ENCODE measurements around the gene SMPD2.

Gene SMPD2

GRCh38 chr6:109447087-109447486 lies 6.6 kb downstream of the SMPD2 start:
- no peak for DNase-seq (ENCODE audit: low read depth)

GRCh38 chr6:109447878-109448555 lies 7.5 kb downstream of the SMPD2 start:
- no peak for DNase-seq (ENCODE audit: low read depth)

GRCh38 chr6:109448615-109449014 lies 8.1 kb downstream of the SMPD2 start:
- no peak for DNase-seq (ENCODE audit: low read depth)

GRCh38 chr6:109449064-109449794 lies 8.7 kb downstream of the SMPD2 start:
- DNase-seq (ENCODE audit: low read depth) = no peak

GRCh38 chr6:109449795-109450673 lies 9.5 kb downstream of the SMPD2 start:
- DNase-seq (ENCODE audit: low read depth) = no peak

- DNase-seq (ENCODE audit: low read depth) = no peak
Measured at GRCh38 chr6:109450801-109451200, 10.3 kb downstream of the SMPD2 start.

GRCh38 chr6:109451376-109451775 lies 10.9 kb downstream of the SMPD2 start:
- no peak for DNase-seq (ENCODE audit: low read depth)

GRCh38 chr6:109452181-109452580 lies 11.7 kb downstream of the SMPD2 start:
- DNase-seq (ENCODE audit: low read depth) = no peak

GRCh38 chr6:109453156-109453555 lies 12.6 kb downstream of the SMPD2 start:
- no peak for DNase-seq (ENCODE audit: low read depth)

- DNase-seq (ENCODE audit: low read depth) = no peak
Measured at GRCh38 chr6:109453594-109454495, 13.3 kb downstream of the SMPD2 start.

- DNase-seq (ENCODE audit: low read depth) = peak; percentile 28
Measured at GRCh38 chr6:109454496-109455436, 14.2 kb downstream of the SMPD2 start.

GRCh38 chr6:109455437-109456110 lies 15.1 kb downstream of the SMPD2 start, which contains the start of gene MICAL1:
Gene MICAL1 (minus strand): TSS chr6:109455772. CDS start chr6:109454196, 1,576 bp downstream.
- peak; percentile 76 for DNase-seq (ENCODE audit: low read depth)

- DNase-seq (ENCODE audit: low read depth) = no peak
Measured at GRCh38 chr6:109456111-109456583, 15.6 kb downstream of the SMPD2 start.

- DNase-seq (ENCODE audit: low read depth) = peak; percentile 64
Measured at GRCh38 chr6:109456710-109457561, 16.4 kb downstream of the SMPD2 start.

GRCh38 chr6:109457562-109457996 lies 17.1 kb downstream of the SMPD2 start:
- DNase-seq (ENCODE audit: low read depth) = peak; percentile 35

GRCh38 chr6:109458774-109459531 lies 18.4 kb downstream of the SMPD2 start:
- DNase-seq (ENCODE audit: low read depth) = no peak

GRCh38 chr6:109460161-109460829 lies 19.8 kb downstream of the SMPD2 start:
- DNase-seq (ENCODE audit: low read depth) = no peak
